ENCODE results near the gene HEMK1.
A peak's percentile ranks its signal among the peaks of the same experiment; 100 is the strongest.

The HEMK1 gene

DNA sequence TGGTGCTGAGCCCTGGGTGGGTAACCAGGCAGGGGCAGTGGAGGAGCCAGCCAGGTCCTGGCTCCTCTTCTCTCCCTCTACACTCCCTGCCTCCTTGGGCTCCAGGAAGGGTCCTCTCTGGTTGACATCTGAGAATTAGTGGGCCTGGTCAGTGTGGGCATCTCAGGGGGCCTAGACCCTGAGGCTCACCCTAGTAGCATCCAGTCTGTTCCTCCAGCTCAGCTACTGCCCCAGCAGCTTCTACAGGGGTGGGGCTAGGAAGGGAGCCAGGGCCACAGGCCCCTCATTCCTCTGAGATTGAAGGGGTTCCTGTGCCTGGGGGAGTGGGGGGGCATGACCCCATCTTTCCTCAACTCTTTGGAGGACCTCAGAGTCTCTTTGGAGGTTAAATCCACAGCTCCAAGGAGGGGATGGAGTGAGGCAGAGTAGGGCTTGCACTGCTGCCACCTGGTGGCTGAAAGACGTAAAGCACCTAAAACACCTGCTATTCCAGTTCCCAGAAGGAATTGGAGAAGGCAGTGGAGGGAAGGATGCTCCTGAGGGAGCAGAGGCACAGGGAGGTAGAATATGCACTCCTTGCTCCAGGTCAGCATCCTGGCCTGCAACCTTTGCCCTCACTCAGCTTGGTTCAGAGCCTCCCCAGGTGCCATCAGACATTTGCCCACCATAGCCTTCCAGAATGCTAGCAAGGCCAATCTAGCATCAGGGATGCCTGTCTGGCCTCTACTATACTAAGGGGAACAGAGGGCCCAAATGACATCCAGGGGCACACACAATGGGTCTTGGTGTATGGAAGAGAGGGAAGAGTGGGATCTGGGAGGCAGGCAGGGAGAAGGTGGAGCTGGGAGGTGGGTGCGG, 26.9 kb upstream of the HEMK1 start:
- intact Hi-C loops (cut with DNase I) = loop anchor here (1.0 to 2.0 kb wide), 2 partner anchors 106 to 195 kb away; no protein-coding TSS in a partner anchor

DNA sequence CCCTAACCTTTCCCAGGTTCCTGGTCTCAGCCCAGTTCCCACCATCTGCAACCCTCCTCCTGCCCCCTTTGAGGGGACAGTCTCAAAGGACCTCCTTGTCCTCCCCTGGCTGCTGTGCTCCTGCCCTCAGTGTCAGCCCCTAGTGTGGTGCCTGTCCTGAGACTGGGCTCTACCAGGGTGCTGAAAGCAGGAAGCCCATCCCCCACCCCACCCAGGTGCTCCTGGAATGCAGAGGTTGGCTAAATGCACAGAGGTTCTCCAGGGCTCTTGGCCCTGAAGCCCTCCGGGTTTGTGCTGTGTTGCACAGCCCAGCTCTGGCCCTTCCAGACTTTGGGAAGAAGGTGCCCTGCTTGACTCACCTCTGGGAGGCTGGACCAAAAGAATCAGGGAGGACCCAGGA, 23.5 kb upstream of the HEMK1 start:
- intact Hi-C loops (cut with DNase I) = no loop called here
- DNase-seq = no peak

More for the DNA sequence above, 26.9 kb upstream of the HEMK1 start:
- DNase-seq = peak; percentile 52 to 95 (median 82)

DNA sequence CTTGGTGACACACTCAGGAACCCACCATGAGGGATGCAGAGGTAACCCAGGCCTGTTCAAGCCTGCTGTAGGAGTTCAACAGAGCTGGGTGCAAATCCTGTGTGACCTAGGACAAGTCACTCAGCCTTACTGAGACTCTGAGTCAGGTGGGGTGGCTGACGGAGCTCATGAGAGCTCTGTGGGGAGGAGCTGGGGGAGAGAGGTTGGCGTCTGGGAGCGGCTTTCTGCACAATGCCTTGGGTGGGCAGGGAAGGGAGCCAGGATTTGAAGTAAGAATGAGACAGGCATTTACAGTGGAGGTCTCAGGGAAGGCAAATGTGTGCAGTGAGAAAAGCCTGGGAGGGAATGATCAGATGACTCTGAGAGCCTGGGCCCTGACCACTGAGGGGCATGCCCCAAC, 20.1 kb upstream of the HEMK1 start:
- DNase-seq = no peak
- intact Hi-C loops (cut with DNase I) = no loop called here

DNA sequence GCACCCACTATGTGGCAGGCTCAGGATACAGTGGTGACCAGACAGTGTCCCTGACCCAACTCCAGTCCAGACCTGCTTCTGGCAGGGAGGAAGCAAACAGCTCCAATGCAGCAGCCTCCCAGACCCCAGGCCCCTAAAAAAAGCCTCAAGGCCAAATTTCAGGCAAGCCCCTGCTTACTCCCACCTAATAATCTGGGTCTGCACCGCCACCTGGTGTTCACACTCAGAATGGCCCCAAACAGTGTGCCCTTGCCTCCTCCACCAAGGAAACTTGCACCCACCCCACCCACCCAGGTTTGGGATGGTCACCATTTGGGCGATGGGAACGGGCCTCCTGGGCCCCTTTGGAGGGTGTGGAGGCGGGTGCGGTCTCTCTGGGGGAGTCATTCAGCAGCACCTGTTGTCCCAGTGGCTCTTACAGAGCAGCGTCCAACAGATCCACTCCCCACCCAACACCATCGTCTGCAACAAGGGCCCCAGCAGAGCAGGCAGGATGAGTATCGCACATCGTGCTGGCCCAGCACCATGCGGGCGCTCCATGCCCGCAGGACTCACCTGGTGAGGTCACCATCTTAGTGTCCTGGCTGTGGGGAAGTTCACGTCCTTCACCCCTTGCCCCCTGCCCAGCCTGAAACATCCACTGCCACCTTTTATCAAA, 19.1 kb upstream of the HEMK1 start:
- peak in 7 of 10 donors; percentile 46 to 90 (median 64) for DNase-seq
- intact Hi-C loops (cut with DNase I) = loop anchor here (5.0 kb wide), 1 partner anchor 178 kb away; no protein-coding TSS in a partner anchor

DNA sequence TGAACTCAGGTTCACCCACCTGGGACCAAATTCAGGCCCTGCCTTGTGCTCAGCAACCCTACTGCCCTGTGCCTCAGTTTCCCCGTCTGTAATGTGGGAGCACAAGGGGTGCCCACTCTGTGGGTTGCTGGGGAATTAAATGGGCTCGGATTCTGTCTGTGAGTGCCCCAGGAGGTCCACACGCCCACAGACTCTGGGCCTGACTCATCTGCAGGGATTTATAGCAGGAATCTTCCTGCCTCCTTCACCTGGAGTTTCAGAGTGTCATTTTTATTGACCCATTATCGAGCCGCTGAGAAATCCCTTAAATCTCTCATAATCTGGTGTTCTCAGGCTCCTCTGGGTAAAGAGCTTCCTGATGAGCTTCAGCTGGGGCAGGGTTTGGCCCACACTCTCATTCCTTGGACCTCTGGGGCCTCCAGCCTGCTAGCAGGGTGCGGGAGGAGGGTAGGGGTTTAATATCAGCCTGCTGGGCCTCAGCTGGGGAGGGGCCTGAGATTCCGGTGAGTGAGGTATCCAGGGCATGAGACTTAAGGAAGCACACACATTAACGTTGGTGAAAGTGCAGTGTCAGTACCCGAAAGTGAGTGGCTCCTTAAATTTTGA, 18.2 kb upstream of the HEMK1 start:
- intact Hi-C loops (cut with DNase I) = loop anchor here (5.0 kb wide), 1 partner anchor 179 kb away; no protein-coding TSS in a partner anchor
- DNase-seq = no peak

DNA sequence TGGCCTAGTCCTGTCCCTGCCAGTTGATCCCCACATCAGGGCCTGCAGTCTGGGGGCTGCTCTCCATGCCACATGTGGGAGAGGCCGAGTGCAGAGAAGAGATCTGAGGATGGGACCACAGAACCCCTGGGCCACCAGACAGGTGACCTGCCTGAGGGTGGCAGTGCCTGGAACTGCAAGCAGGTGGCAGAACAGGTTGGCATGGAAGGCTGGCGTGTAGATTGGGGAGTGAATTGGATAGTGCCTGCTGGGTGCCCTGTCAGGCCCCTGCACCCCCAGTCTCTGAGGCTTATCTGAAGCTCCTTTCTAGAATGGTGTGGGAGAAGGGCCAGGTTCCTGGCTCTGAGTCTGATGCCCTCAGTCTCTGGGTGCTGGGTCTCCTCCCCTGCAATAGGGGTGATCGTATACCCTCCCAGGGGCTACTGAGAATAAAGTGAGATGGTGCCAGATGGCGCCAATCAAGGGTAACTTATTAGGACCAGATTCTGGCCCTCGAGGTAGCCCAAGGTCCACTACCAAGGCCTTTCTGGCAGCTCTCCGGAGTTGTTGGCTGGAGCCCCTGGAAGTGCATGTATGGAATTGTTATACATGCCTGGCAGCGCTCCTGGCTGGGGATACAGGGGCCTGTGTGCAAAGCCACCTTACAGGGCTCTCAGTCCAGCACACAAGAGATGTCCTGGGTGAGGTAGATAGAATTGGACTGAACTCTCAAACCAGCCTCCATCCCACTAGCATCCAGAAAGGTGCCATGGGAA, 17.5 kb upstream of the HEMK1 start:
- no peak for DNase-seq
- intact Hi-C loops (cut with DNase I) = loop anchor here (5.0 kb wide), 1 partner anchor 180 kb away; no protein-coding TSS in a partner anchor

DNA sequence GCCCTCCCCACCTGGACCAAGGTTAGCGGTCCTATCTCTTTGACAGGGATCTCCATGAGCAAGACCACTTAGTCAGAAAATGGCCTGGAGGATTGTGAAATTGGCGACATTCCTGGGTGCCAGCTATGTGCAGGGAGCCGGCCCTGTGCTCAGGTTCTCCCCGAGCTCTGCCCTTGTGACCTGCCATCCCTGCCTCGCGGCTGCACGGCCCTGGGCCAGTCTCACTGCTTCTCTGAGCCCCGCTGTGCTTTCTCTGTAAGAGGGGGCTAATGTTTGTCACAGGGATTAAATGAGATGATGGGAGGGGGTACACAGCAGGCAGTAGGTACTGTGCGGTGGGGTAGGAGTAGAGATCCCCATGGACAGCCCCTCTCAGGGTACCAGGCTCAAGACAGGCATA, 16.7 kb upstream of the HEMK1 start:
- intact Hi-C loops (cut with DNase I) = loop anchor here (5.0 kb wide), 1 partner anchor 180 kb away; no protein-coding TSS in a partner anchor
- DNase-seq = no peak

DNA sequence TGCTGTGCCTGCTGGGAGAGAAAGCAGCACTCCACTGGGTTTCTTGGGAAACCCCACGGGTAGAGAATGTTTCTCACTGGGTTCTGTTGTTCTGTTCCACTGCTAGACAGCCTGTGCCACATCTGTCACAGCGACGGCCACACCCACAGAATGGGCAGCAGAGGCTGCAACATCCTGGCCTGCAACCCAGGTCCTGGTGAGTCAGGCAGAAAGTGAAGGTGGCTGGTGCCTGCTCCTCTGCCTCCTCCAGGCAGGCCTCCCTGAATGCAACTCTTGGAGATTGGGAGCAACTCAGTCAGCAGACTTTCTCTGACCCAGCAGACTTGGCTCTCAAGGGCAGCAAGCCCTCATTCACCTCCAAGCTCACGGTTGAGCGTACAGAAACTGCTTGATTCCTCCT, 14.8 kb upstream of the HEMK1 start:
- DNase-seq = no peak
- intact Hi-C loops (cut with DNase I) = loop anchor here (5.0 kb wide), 1 partner anchor 182 kb away; no protein-coding TSS in a partner anchor

DNA sequence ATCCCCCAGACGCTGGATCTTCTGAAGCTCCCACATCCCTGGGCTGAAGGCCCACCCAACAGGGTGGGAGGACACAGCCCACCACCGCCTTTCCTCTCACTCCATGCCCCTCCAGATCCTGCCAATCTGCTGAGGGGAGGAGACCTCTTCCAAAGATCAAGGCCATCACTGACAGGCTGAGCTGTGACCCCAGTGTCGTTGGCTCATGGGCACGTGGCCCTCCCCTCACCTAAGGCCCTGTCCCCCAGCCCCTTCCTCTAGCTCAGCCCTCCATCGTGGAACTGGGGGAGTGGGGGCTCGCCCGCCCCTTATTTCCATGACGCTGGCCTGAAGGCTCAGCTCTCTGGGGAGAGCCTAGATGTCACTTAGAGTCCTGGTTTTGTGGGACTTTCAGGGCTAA, 12.2 kb upstream of the HEMK1 start:
- no peak for DNase-seq
- intact Hi-C loops (cut with DNase I) = no loop called here

DNA sequence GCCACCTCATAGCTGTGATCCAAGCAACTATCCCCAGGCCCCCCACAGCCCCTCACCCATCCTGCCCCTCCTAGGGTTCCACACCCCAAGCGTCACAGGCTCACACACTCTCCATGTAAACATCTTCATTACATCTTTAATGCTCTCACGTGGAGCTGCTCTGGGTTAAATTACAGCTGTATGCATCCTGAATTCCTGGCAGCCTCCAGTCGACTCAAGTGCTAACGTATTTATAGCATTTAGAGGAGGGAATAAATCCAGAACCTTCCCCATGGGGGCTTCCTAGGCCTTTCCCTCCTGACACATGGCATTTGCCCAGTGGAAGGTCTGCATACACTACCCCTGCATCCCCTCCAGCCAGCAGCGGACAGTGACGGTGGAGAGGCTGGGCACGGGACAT, 11.4 kb upstream of the HEMK1 start:
- DNase-seq = no peak
- intact Hi-C loops (cut with DNase I) = no loop called here

DNA sequence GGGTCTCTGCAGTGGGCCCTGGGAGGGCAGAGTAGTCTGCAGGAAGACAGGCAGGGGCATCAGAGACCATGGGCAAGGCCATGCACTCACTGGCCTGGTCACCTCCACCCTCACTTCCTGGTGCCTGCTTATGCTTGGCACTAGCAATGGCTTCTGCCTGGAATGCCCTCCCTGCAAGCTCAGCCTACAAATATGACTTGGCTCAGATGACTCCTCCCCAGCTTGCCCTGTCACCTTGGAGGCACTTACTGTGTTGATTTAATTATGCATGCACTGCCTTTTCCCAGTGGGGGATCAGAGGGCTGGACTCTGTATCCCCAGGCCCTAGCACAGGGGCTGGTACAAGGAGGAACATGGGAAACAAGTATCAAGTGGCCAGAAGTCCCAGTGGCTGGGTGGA, 9.6 kb upstream of the HEMK1 start:
- no peak for DNase-seq
- intact Hi-C loops (cut with DNase I) = no loop called here

DNA sequence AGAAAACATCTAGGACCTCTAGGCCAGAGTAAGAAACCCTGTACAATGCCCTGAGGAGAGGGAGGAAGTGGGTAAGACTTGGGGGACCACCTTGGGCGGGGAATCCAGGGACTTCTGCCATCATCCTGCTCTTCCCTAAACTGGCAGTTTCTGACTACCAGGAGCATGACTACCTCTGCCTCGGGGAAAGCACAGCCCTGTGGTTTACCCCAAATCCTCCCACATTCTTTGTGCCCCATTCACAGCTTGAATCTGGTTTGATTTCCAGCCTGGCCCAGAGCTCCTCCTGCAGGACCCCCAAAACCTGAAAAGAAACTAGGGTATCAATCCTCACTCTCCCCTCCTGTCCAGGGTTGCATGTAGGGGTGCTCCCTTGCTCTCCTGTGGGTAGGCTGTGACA, 6.5 kb upstream of the HEMK1 start:
- intact Hi-C loops (cut with DNase I) = no loop called here

DNA sequence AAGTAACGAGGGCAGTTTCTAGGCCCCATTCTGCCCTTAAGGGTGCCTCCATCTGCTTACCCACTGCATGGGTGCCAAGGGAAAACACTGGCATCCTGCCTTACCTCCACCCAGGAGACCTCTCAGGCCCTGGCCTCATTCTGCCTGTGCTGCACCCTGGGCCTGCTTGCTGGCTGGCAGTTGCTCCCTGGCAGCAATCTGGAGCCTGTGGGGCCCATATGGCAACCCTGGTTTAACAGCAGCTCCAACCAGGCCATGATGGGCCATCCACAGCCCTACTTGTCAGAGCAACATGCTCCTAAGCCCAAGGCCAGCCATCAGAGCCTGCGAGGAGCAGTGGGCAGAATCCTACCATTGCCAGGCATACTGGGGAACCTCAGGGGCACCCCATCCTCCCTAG, 5.5 kb upstream of the HEMK1 start:
- intact Hi-C loops (cut with DNase I) = no loop called here
- no peak for DNase-seq

More for the DNA sequence above, 6.5 kb upstream of the HEMK1 start:
- no peak for DNase-seq

DNA sequence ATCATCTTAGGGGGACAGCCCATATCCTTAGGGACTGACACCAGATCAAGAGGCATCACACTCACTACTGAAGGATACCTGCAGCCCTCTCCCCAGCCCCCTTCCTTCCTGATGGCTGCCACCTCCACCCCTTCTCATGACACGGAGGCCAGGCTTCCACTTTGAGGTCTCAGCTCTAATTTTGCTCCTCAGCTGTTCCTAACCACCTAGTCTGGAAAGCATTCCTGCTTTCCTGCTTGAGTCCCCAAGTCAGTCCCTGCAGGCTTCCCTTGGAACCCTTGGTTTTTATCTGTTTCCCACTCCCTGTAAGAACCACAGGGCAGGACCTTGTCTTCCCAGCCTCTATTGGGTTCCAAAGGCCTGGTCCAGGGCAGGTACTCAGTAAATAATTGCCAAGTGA, 5.0 kb upstream of the HEMK1 start:
- DNase-seq = no peak
- intact Hi-C loops (cut with DNase I) = no loop called here

DNA sequence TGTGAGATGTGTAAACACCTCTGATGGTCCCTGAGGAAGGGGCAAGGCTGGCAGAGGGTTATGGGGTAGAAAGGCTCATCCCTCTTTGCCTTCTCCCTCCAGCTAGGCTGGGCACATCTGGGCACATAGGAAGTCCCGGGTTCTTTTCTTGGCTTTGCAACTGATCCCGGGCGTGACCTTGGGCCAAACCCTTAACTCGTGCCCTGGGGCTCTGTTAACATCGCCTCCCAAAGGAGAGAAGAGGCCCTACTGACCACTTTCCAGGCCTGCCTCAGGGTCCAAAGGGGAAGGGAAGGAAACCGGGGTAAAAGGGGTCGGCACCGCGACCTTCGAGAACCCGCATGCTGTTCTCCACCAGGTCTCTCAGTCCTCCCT, 2.3 kb upstream of the HEMK1 start:
- no peak for DNase-seq
- intact Hi-C loops (cut with DNase I) = no loop called here

DNA sequence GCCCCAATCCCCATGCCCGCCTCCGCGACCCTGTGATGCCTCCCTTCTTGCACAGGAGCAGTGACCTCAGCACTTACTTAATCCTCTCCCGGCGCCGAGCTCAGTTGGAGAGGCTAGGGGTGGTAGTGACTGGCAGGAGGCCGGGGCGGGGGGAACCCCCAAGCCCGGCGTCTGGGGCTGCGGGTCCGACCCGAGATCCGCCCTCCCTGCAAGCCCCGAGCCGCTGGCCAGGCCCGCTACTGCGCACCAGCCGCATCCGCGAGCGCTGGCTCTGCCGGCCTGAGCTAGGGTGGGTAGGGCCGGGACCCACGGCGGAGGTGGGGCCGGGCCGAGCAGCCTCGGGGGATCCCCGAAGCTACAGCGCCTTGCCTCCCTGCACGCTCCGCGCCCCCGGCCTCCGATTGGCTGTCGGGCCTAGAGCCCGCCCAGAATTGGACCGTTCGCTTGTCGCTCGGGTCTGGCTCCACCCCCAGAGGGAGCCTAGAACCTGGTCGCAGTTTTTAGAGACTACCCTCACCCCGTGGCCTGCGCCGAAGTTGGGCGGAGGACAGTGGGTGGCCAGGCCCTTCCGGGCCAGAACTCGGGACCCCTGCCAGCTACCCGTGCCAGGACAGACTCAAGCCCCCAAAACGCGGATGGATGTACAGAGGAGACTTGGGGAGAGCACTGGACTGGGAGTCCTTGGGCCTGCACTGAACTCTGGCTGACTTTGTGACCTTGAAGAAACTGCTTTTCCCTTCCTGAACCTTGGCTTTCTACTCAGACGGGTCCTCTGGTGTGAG, 1.7 kb upstream of the HEMK1 start, which contains the start of gene C3orf18:
C3orf18 (minus strand) TSS at position 362 of the 782 bp plus-strand sequence. CDS start 2,048 bp downstream, outside the sequence.
- intact Hi-C loops (cut with DNase I) = no loop called here
- peak; percentile 89 to 99 (median 92) for DNase-seq

DNA sequence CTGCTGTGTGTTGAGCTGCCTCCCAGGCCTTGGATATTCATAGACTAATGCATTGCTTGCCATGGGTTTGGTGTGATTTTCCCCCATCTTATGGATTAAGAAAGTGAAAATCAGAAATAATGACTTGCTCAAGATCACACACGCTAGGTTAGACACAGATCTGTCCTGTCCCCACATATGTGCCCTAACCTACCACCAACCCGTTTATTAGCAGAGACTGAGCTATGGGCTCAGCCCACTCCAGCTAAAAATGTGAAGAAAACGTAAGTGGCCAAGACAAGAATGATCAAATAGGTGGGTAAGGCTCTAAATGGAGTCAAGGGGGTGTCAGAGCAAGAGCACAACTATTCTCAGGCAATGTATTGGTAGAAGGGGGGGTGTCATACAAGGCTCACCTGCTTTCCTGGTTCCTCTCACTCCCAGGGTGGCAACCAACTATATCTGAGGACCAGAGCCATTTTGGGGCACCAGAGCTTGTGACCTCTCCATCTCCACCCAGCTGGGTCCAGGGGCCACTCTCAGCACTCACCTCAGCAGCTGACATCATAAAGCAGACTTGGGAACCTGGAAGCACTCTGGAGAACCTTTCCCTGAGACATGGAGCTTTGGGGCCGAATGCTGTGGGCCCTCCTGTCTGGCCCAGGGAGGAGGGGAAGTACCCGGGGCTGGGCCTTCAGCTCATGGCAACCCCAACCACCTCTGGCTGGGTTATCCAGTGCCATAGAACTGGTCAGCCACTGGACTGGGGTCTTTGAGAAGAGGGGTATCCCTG, 1.4 kb downstream of the HEMK1 start:
- no peak for DNase-seq
- intact Hi-C loops (cut with DNase I) = no loop called here

DNA sequence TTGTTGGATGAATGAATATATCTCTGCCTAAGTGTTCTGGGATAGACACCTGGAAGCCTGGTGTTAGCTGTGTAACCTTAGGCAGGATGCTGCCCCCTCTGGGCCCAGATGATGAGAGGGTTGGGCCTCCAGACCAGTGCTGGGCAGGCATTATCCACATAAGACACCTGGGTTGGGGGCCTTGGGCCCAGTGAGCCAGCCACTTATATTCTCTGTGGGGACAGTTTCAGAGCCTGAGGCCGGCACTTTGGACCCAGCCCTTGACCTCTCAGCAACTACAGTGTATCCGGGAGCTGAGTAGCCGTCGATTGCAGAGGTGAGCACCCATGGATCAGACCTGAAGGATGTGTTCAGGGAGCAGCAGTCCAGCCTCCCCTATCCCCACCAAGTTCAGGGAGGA, 2.2 kb downstream of the HEMK1 start:
- intact Hi-C loops (cut with DNase I) = no loop called here
- no peak for DNase-seq

DNA sequence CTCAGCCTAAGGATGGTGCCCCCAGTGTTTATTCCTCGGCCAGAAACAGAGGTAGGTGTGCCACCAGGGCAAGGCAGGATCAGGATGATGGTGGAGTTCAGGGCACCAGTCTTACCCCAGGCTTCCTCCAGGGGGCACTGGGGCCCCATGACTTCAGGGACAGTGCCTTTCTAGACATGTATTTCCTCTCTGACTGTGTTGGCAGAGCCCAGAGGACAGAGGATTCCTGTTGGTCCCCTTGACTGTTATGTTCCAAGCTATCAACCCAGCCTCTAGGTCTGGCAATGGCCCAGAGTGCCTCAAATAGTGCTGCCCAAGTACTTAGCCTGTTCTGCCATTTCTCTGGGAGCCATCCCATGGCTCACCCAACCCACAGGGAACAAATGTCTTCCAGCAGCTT, 2.8 kb downstream of the HEMK1 start:
- intact Hi-C loops (cut with DNase I) = loop anchor here (1.0 kb wide), 1 partner anchor 42 kb away; no protein-coding TSS in a partner anchor
- DNase-seq = peak; percentile 43 to 96 (median 70)

Data from posterior cingulate gyrus (tissue), 11 donors.